GM23248 (cell line): Measurements from ENCODE around the gene EIF2B5. TPM values are rescaled to one million over a fixed set of nuclear protein-coding genes. Genes with fewer than 3 reads are reported as not detected.

ENCODE experiments used
- DNase-seq: peaks from one replicate; pipeline ENCODE4 v3.0.0-alpha.2; 2015
- H2AFZ ChIP-seq: fragments of 200-600 bp; sonication (generic); 2 replicates; pipeline ENCODE4 v1.6.1; 2016; ENCODE audit warnings: antibody characterized with exemption
- H3F3A ChIP-seq: fragments of 200-600 bp; sonication (generic); 2 replicates; pipeline ENCODE4 v1.6.1; 2016; ENCODE audit warnings: mild to moderate bottlenecking, antibody characterized with exemption, mixed run types; ENCODE audit not compliant: insufficient read depth
- H3K27ac ChIP-seq: fragments of 200-600 bp; sonication (generic); 2 replicates; pipeline ENCODE4 v1.5.1; 2016; ENCODE audit warnings: mild to moderate bottlenecking
- H3K27me3 ChIP-seq: fragments of 200-600 bp; sonication (generic); replicated peaks from 2 replicates; pipeline ENCODE4 v1.6.1; 2016; ENCODE audit warnings: mild to moderate bottlenecking; ENCODE audit not compliant: insufficient read depth
- H3K36me3 ChIP-seq: fragments of 200-600 bp; sonication (generic); 2 replicates; pipeline ENCODE4 v1.6.1; 2016; ENCODE audit warnings: low read depth, mild to moderate bottlenecking
- H3K4me1 ChIP-seq: fragments of 200-600 bp; sonication (generic); 2 replicates; pipeline ENCODE4 v1.6.1; 2016; ENCODE audit warnings: mild to moderate bottlenecking; ENCODE audit not compliant: insufficient read depth
- H3K4me2 ChIP-seq: fragments of 200-600 bp; sonication (generic); one replicate; pipeline ENCODE4 v1.6.1; 2016; ENCODE audit warnings: mild to moderate bottlenecking; ENCODE audit not compliant: unreplicated experiment
- H3K4me3 ChIP-seq: fragments of 200-600 bp; sonication (generic); 2 replicates; pipeline ENCODE4 v1.5.1; 2016; ENCODE audit warnings: mild to moderate bottlenecking
- H3K79me2 ChIP-seq: fragments of 200-600 bp; sonication (generic); 2 replicates; pipeline ENCODE4 v1.6.1; 2016; ENCODE audit warnings: mild to moderate bottlenecking; ENCODE audit not compliant: insufficient read depth
- H3K9ac ChIP-seq: fragments of 200-600 bp; sonication (generic); 2 replicates; pipeline ENCODE4 v1.6.1; 2016; ENCODE audit warnings: mild to moderate bottlenecking
- H3K9me2 ChIP-seq: fragments of 200-600 bp; sonication (generic); 2 replicates; pipeline ENCODE4 v1.6.1; 2016; ENCODE audit warnings: mixed run types, mild to moderate bottlenecking, moderate library complexity; ENCODE audit not compliant: insufficient read depth
- H3K9me3 ChIP-seq: fragments of 200-600 bp; sonication (generic); one replicate; pipeline ENCODE4 v1.6.1; 2017; ENCODE audit warnings: low read depth
- H4K20me1 ChIP-seq: fragments of 200-600 bp; sonication (generic); 2 replicates; pipeline ENCODE4 v1.6.0; 2016; ENCODE audit not compliant: insufficient read depth
- EZH2 ChIP-seq: fragments of 200-600 bp; sonication (generic); IDR thresholded peaks from 2 replicates; pipeline ENCODE4 v1.6.1; 2018; ENCODE audit warnings: antibody characterized with exemption, mild to moderate bottlenecking; ENCODE audit not compliant: insufficient read depth, poor library complexity, severe bottlenecking
- EZH2phosphoT487 ChIP-seq: fragments of 200-600 bp; sonication (generic); IDR thresholded peaks from 2 replicates; pipeline ENCODE4 v1.6.1; 2018; ENCODE audit warnings: antibody characterized with exemption, moderate library complexity, mild to moderate bottlenecking, low read depth; ENCODE audit not compliant: insufficient read depth
- WGBS, 2 experiments: methylation state at CpG; one replicate each; pipeline ENCODE4 v1.1.6; 2015 to 2017; ENCODE audit warnings: low lambda C conversion rate in 2 of 2, low coverage in 1 of 2; ENCODE audit errors: missing lambda C conversion rate in 2 of 2; 5-methylcytosine and 5-hydroxymethylcytosine counted together
- in situ Hi-C: fragments of 300-500 bp; cut with MboI; formaldehyde crosslinking; loops from 2 replicates; pipeline ENCODE4 v1.15.0; 2020
- polyA plus RNA-seq: library from polyadenylated mRNA; unstranded; fragments of >200 nt; fragmentation: Nextera tagmentation; extraction: Ambion mirVana; gene quantifications from 2 replicates; pipeline ENCODE4 v1.2.1, GENCODE V29; 2016
- total RNA-seq: library from RNA; depleted of rRNA; stranded (reverse); fragments of >200 nt; shearing (Covaris generic); gene quantifications from 2 replicates; pipeline ENCODE4 v1.2.3, GENCODE V29; 2014

Gene EIF2B5
- total and polyA plus RNA-seq, 2 experiments from 2014 or later, result 27.8 to 28.3 TPM

- H3K4me2 ChIP-seq, result no peak overlapping the region
- H3K9me2 ChIP-seq, result no peaks in the 10 kb centered on the region
- H3K9ac ChIP-seq, result no peak overlapping the region
- peaks cover 88% of the 10 kb centered on the region for H3K79me2 ChIP-seq
- peaks cover 41% of the 10 kb centered on the region for H3K4me1 ChIP-seq
- 91 to 93% methylated on average over 5 to 6 of the region's 6 CpGs for WGBS, 2 experiments
- no peaks in the 10 kb centered on the region for H3K9me3 ChIP-seq
- H3K27me3 ChIP-seq, result no peaks in the 10 kb centered on the region
- H2AFZ ChIP-seq, result no peak overlapping the region
- H3K27ac ChIP-seq, result 0 out of 2 replicates have a peak overlapping the region, but pooled peaks have one; percentile 91
- TF ChIP-seq EZH2phosphoT487 (no peak), EZH2 (no peak)
- in situ Hi-C loops, result no loop called here
- H3F3A ChIP-seq, result peaks cover 55% of the 10 kb centered on the region
- no peaks in the 10 kb centered on the region for H4K20me1 ChIP-seq
- no peak for DNase-seq
- H3K36me3 ChIP-seq, result peaks cover 33% of the 10 kb centered on the region
- H3K4me3 ChIP-seq, result no peak overlapping the region
These were observed 31.5 kb downstream of the EIF2B5 start for GRCh38 chr3:184166671-184167070.

GRCh38 chr3:184167786-184168185 lies 32.6 kb downstream of the EIF2B5 start:
- Histone ChIP-seq H3K9ac (peak overlapping the region; percentile 51), H3K9me3 (no peaks in the 10 kb centered on the region), H2AFZ (no peak overlapping the region), H3K4me2 (no peak overlapping the region), H3K79me2 (peaks cover 83% of the 10 kb centered on the region), H3K36me3 (peaks cover 39% of the 10 kb centered on the region), H3F3A (peaks cover 58% of the 10 kb centered on the region), H4K20me1 (no peaks in the 10 kb centered on the region), H3K27me3 (no peaks in the 10 kb centered on the region), H3K4me1 (peaks cover 39% of the 10 kb centered on the region), H3K9me2 (no peaks in the 10 kb centered on the region), H3K27ac (peak overlapping the region; percentile 91), H3K4me3 (no peak overlapping the region)
- in situ Hi-C loops, result no loop called here
- WGBS, 2 experiments, result 93 to 96% methylated on average over 8 of the region's 8 CpGs
- TF ChIP-seq EZH2 (no peak), EZH2phosphoT487 (no peak)
- no peak for DNase-seq

- WGBS, 2 experiments, result 44 to 54% methylated on average over 9 of the region's 9 CpGs
These were observed 33.4 kb downstream of the EIF2B5 start for GRCh38 chr3:184168363-184169120.

GRCh38 chr3:184169896-184170875 lies 35.0 kb downstream of the EIF2B5 start:
- peaks cover 71% of the 10 kb centered on the region for H3K79me2 ChIP-seq
- DNase-seq, result no peak
- H4K20me1 ChIP-seq, result no peaks in the 10 kb centered on the region
- H3K27me3 ChIP-seq, result no peaks in the 10 kb centered on the region
- no peak overlapping the region for H3K4me3 ChIP-seq
- peaks cover 51% of the 10 kb centered on the region for H3K4me1 ChIP-seq
- H3K36me3 ChIP-seq, result peaks cover 34% of the 10 kb centered on the region
- peaks cover 71% of the 10 kb centered on the region for H3F3A ChIP-seq
- TF ChIP-seq EZH2phosphoT487, result no peak
- no peak for TF ChIP-seq EZH2
- 93 to 95% methylated on average over 15 to 66 of the region's 66 CpGs for WGBS, 2 experiments
- no peaks in the 10 kb centered on the region for H3K9me2 ChIP-seq
- peak overlapping the region; percentile 91 for H3K27ac ChIP-seq
- no peak overlapping the region for H3K9ac ChIP-seq
- H3K9me3 ChIP-seq, result no peaks in the 10 kb centered on the region
- no peak overlapping the region for H2AFZ ChIP-seq
- H3K4me2 ChIP-seq, result no peak overlapping the region
- in situ Hi-C loops, result no loop called here

More at GRCh38 chr3:184168363-184169120, 33.4 kb downstream of the EIF2B5 start:
- peak; percentile 90 for DNase-seq
- H3K27me3 ChIP-seq, result no peaks in the 10 kb centered on the region
- no peaks in the 10 kb centered on the region for H3K9me2 ChIP-seq
- H3K9me3 ChIP-seq, result no peaks in the 10 kb centered on the region
- TF ChIP-seq EZH2phosphoT487, result no peak
- no peak for TF ChIP-seq EZH2
- in situ Hi-C loops, result no loop called here
- H3K36me3 ChIP-seq, result peaks cover 39% of the 10 kb centered on the region
- peaks cover 75% of the 10 kb centered on the region for H3K79me2 ChIP-seq
- no peak overlapping the region for H2AFZ ChIP-seq
- no peak overlapping the region for H3K4me3 ChIP-seq
- H3K4me1 ChIP-seq, result peaks cover 43% of the 10 kb centered on the region
- peak overlapping the region; percentile 51 for H3K9ac ChIP-seq
- H4K20me1 ChIP-seq, result no peaks in the 10 kb centered on the region
- peaks cover 64% of the 10 kb centered on the region for H3F3A ChIP-seq
- peak overlapping the region; percentile 91 for H3K27ac ChIP-seq
- peak overlapping the region; percentile 66 for H3K4me2 ChIP-seq
